Skeletal muscle satellite cell (primary cell): ENCODE results near the gene TMC1.

Source experiments
- H3K27me3 ChIP-seq: 2 replicates; pipeline ENCODE4 v1.7.0; 2013; ENCODE audit warnings: low read length; ENCODE audit not compliant: control insufficient read depth, insufficient read depth
- H3K36me3 ChIP-seq: 2 replicates; pipeline ENCODE4 v1.7.0; 2013; ENCODE audit warnings: mild to moderate bottlenecking, control low read depth, low read length; ENCODE audit not compliant: insufficient read depth
- H3K4me1 ChIP-seq: 2 replicates; pipeline ENCODE4 v1.7.0; 2013; ENCODE audit warnings: low read length; ENCODE audit not compliant: control insufficient read depth, insufficient read depth
- H3K4me2 ChIP-seq: 2 replicates; pipeline ENCODE4 v1.7.0; 2013; ENCODE audit warnings: mild to moderate bottlenecking, low read length
- H3K4me3 ChIP-seq: 2 replicates; pipeline ENCODE4 v1.7.0; 2013; ENCODE audit warnings: low read length
- H3K9ac ChIP-seq: 2 replicates; pipeline ENCODE4 v1.7.0; 2013; ENCODE audit warnings: mild to moderate bottlenecking, low read depth, low read length, moderate library complexity
- H3K9me3 ChIP-seq: replicated peaks from 2 replicates; pipeline ENCODE4 v1.7.0; 2013; ENCODE audit warnings: mild to moderate bottlenecking, control low read depth, low read length

Gene TMC1

DNA sequence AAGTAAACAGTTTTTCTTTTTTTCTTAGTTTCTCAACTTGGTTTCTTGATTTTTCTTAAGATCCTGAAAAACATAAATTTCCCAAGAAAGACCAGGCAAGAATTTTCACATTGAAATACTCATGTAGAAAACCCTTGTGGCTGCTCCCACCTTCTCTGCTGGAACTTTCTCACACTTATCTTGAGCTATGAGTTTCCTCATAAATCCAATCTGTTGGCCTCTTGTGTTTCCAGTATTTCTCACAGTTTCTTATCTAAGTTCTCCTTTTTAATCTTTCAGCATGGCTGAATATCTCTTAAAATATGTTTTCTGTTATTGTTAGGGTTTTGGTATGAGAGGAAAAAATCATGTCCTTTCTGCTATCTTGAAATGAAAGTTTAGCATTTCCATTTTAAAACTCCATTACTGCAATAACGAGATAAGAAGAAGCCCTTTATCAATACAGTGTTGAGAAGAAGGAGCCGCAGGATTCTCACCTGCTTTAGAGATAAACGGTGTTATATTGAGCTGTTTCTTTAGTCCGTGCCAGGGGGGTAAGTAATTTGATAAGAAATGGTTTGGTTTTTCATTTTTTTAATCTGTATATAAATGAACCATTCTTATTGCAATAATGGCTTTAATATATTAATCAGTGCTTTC lies 342.2 kb downstream of the TMC1 start:
- H3K4me3 ChIP-seq = no peak overlapping the region
- H3K36me3 ChIP-seq = no peaks in the 10 kb centered on the region
- H3K4me1 ChIP-seq = peaks cover under 1% of the 10 kb centered on the region
- no peak overlapping the region for H3K4me2 ChIP-seq
- H3K27me3 ChIP-seq = no peaks in the 10 kb centered on the region
- H3K9ac ChIP-seq = no peak overlapping the region
- no peaks in the 10 kb centered on the region for H3K9me3 ChIP-seq

- Histone ChIP-seq H3K27me3 (no peaks in the 10 kb centered on the region), H3K9ac (no peak overlapping the region), H3K4me2 (no peak overlapping the region), H3K4me1 (no peaks in the 10 kb centered on the region), H3K4me3 (no peak overlapping the region), H3K36me3 (no peaks in the 10 kb centered on the region), H3K9me3 (no peaks in the 10 kb centered on the region)
Measured at GRCh38 chr9:72864327-72864726, 342.9 kb downstream of the TMC1 start.

DNA sequence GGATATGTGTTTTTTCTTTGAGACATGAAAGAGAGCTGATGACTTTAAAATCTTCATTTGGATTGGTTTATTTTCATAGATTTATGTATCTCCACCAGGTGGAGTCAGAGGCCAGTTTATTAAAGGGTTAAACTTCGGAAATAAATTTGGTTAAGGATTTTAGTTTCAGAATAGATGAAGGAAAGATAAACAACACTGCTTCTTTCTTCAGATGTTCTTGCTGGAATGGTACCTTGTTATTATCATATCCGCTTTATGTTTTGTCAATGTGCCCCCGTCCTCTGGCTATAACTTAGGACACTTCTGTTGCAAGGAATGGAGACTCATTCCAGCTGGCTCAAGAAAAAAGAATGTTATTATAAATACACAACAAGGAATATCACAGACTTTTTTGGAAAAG lies 350.3 kb downstream of the TMC1 start:
- Histone ChIP-seq H3K9me3 (no peaks in the 10 kb centered on the region), H3K4me3 (peak overlapping the region; percentile 29), H3K4me2 (peak overlapping the region; percentile 68), H3K27me3 (no peaks in the 10 kb centered on the region), H3K4me1 (peaks cover 11% of the 10 kb centered on the region), H3K36me3 (no peaks in the 10 kb centered on the region), H3K9ac (peak overlapping the region; percentile 49)

DNA sequence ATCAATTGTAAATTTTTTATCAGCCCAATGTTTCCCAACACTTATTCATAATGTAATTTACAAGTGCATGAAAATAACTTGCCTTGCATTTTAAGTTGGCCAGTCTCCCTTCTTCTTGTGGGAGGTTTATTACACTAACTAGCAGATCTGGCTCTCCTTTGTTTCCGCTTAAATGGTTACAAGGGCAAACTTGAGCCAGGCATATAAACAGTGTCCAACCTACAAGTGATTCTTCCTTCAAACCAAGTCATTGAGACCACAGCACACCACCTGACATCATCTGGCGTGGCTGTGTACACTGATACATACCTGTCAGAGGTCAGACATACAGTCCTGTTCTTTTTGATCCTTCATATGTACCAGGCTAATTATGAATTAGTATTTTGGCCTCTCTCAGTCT lies 351.3 kb downstream of the TMC1 start:
- H3K27me3 ChIP-seq = no peaks in the 10 kb centered on the region
- no peaks in the 10 kb centered on the region for H3K36me3 ChIP-seq
- H3K4me1 ChIP-seq = peaks cover 11% of the 10 kb centered on the region
- no peak overlapping the region for H3K4me2 ChIP-seq
- H3K9me3 ChIP-seq = no peaks in the 10 kb centered on the region
- no peak overlapping the region for H3K4me3 ChIP-seq
- no peak overlapping the region for H3K9ac ChIP-seq

DNA sequence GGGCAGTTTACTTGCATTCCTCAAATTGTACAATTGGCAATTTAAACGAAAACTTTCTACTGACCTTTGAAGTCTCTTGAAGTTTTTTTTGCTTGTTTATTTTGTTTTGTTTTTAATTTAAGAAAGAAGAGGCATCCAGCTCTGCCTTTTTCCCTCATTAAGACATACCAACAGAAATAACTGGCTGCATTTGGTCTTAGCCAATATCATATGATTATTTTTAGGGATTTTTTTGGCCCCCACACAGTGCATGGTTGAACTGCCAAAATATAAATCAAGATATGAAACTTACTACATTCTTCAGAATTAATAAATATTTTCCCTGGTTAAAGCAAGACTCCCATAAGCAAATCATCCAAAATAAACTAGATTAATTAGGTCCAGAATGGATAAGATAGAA lies 352.0 kb downstream of the TMC1 start:
- H3K9ac ChIP-seq = no peak overlapping the region
- no peaks in the 10 kb centered on the region for H3K36me3 ChIP-seq
- no peaks in the 10 kb centered on the region for H3K9me3 ChIP-seq
- no peak overlapping the region for H3K4me2 ChIP-seq
- no peak overlapping the region for H3K4me3 ChIP-seq
- H3K27me3 ChIP-seq = no peaks in the 10 kb centered on the region
- peaks cover 11% of the 10 kb centered on the region for H3K4me1 ChIP-seq

- no peaks in the 10 kb centered on the region for H3K27me3 ChIP-seq
- H3K9me3 ChIP-seq = no peaks in the 10 kb centered on the region
- H3K4me1 ChIP-seq = peaks cover 11% of the 10 kb centered on the region
- H3K4me2 ChIP-seq = no peak overlapping the region
- H3K9ac ChIP-seq = no peak overlapping the region
- H3K4me3 ChIP-seq = no peak overlapping the region
- H3K36me3 ChIP-seq = no peaks in the 10 kb centered on the region
Measured at GRCh38 chr9:72874344-72874743, 352.9 kb downstream of the TMC1 start.

- H3K4me2 ChIP-seq = no peak overlapping the region
- H3K27me3 ChIP-seq = no peaks in the 10 kb centered on the region
- peaks cover 11% of the 10 kb centered on the region for H3K4me1 ChIP-seq
- H3K9ac ChIP-seq = no peak overlapping the region
- H3K36me3 ChIP-seq = no peaks in the 10 kb centered on the region
- no peak overlapping the region for H3K4me3 ChIP-seq
- H3K9me3 ChIP-seq = no peaks in the 10 kb centered on the region
Measured at GRCh38 chr9:72875221-72875620, 353.8 kb downstream of the TMC1 start.

- no peak overlapping the region for H3K9ac ChIP-seq
- no peak overlapping the region for H3K4me2 ChIP-seq
- H3K27me3 ChIP-seq = no peaks in the 10 kb centered on the region
- H3K4me1 ChIP-seq = peaks cover 22% of the 10 kb centered on the region
- H3K36me3 ChIP-seq = no peaks in the 10 kb centered on the region
- H3K4me3 ChIP-seq = no peak overlapping the region
- H3K9me3 ChIP-seq = no peaks in the 10 kb centered on the region
Measured at GRCh38 chr9:72880821-72881220, 359.4 kb downstream of the TMC1 start.

GRCh38 chr9:72882117-72882775 lies 360.8 kb downstream of the TMC1 start:
- Histone ChIP-seq H3K27me3 (no peaks in the 10 kb centered on the region), H3K36me3 (no peaks in the 10 kb centered on the region), H3K9me3 (no peaks in the 10 kb centered on the region), H3K4me3 (no peak overlapping the region), H3K4me2 (no peak overlapping the region), H3K9ac (no peak overlapping the region), H3K4me1 (peaks cover 22% of the 10 kb centered on the region)

- Histone ChIP-seq H3K9me3 (no peaks in the 10 kb centered on the region), H3K36me3 (no peaks in the 10 kb centered on the region)
Measured at GRCh38 chr9:72883875-72884274, 362.5 kb downstream of the TMC1 start.

DNA sequence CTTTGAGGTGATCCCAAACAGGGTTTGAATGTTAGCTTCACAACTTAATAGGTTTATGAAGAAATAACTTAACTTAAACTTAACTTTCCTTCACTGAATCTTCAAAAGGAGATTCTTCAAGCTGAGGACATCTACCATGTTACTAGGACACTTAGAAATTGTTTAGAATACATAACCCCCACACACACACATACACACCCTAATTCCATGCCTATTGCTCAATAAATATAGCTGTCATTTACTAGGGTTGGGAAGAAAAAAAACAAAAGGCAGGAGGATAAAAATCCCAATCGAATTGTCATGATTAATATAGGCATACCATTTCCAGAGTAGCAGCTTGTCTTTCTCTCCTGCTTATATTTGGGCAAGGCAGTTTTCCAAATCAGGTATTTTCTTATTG lies 363.1 kb downstream of the TMC1 start:
- H3K36me3 ChIP-seq = no peaks in the 10 kb centered on the region
- no peak overlapping the region for H3K4me3 ChIP-seq
- no peaks in the 10 kb centered on the region for H3K27me3 ChIP-seq
- peaks cover 22% of the 10 kb centered on the region for H3K4me1 ChIP-seq
- no peaks in the 10 kb centered on the region for H3K9me3 ChIP-seq
- no peak overlapping the region for H3K9ac ChIP-seq
- no peak overlapping the region for H3K4me2 ChIP-seq

More at GRCh38 chr9:72883875-72884274, 362.5 kb downstream of the TMC1 start:
- Histone ChIP-seq H3K27me3 (no peaks in the 10 kb centered on the region), H3K9ac (no peak overlapping the region), H3K4me2 (no peak overlapping the region), H3K4me1 (peaks cover 22% of the 10 kb centered on the region), H3K4me3 (no peak overlapping the region)
